Measurements from ENCODE around the gene SPTBN5. TPM values are rescaled to one million over a fixed set of nuclear protein-coding genes. Genes with fewer than 3 reads are reported as not detected.
A peak's percentile ranks its signal among the peaks of the same experiment; 100 is the strongest.
"Not testable (repeated sequence)": the region's sequence is repeated elsewhere in the genome, so short reads cannot be mapped to it uniquely, and the experiment has no call there.

Gene SPTBN5
- total RNA-seq, 1 experiment from 2014 or later: 0.16 TPM

DNA sequence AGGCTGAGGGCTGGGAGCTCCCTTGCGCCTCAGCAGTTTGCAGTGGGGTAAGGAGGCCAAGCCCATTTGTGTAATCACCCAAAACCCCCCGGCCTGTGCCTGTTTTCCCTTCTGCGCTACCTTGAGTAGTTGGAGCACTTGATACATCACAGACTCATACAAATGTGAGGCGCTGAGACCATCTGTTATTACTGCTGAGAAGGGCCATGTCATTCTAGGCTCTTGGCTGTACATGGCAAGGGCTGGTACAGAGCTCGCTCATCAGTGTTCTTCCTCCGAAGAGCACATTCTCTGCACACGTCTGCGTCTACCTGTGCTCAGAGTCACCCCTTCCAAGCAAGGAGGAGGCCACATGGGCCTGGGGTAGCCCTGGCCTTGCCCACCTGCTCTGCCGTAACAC is 45.9 kb downstream of the SPTBN5 start:
- no peak for DNase-seq (ENCODE audit: low spot score)

DNA sequence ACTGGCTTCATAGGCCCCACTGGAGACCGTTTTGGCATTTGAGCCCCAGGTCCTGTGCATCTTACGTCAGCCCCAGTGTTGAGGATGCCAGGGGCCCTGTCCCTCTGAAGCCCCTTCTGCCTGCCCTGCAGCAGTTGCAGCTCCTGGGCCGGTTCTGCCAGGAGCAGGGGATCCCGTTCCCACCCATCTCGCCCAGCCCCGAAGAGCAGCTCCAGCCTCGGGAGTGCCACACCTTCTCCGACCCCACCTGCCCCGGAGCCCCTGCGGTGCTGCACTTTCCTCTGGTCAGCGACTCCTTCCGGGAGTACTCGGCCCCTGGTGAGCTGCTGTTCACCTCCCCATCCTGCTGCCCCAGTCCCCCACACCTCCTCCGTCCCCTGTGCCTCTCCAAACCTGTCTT is 46.6 kb downstream of the SPTBN5 start:
- no peak for DNase-seq (ENCODE audit: low spot score)

DNA sequence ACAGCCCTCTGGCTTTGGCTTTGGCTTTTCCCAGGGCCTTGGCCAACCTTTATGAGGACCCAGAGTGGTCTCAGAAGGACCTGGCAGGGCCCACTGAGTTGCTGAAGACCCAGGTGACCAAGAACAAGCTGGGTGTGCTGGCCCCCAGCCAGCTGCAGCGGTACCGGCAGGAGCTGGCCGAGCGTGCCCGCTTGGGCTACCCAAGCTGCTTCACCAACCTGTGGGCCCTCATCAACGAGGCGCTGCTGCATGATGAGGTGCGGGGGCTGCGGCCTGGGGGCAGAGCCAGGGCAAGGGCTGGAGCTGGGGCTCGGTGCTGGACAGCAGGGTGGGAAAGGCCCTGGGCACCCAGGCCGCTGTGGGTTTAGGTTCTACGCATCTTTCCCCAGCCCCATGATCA is 49.0 kb downstream of the SPTBN5 start:
- no peak for DNase-seq (ENCODE audit: low spot score)

- DNase-seq (ENCODE audit: low spot score): no peak
These were observed 50.3 kb downstream of the SPTBN5 start for GRCh38 chr15:41843571-41843970.

GRCh38 chr15:41842229-41842628 is 51.6 kb downstream of the SPTBN5 start:
- no peak for DNase-seq (ENCODE audit: low spot score)

DNA sequence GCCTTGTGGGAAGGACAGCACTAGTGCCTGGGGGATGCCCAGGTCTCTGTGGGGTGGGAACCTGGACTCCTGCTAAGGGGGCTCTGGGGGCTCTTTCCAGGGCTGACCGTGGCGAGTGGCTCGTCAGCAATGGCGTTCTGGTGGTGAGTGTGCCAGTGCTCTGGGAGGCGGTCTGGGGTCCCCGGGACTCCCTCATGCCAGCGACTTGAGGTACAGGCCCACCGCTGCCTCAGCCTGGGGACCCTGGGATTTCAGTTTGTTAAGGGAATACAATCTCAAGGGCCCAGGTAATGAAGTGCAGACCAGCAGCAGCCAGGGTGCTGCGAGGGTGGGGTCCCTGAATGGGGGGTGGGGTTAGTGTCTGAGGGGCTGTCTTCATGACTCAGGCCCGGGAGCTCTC is 52.7 kb downstream of the SPTBN5 start:
- no peak for DNase-seq (ENCODE audit: low spot score)

- no peak for DNase-seq (ENCODE audit: low spot score)
These were observed 53.2 kb downstream of the SPTBN5 start for GRCh38 chr15:41840673-41841072.

- DNase-seq (ENCODE audit: low spot score): no peak
These were observed 53.9 kb downstream of the SPTBN5 start for GRCh38 chr15:41839781-41840491.

- no peak for DNase-seq (ENCODE audit: low spot score)
These were observed 55.4 kb downstream of the SPTBN5 start, which contains the start of gene PLA2G4B for GRCh38 chr15:41838400-41838897. PLA2G4B (plus strand) TSS chr15:41838847; CDS start chr15:41838914, 67 bp downstream.

- DNase-seq (ENCODE audit: low spot score): no peak
These were observed 57.0 kb downstream of the SPTBN5 start for GRCh38 chr15:41836713-41837454.

DNA sequence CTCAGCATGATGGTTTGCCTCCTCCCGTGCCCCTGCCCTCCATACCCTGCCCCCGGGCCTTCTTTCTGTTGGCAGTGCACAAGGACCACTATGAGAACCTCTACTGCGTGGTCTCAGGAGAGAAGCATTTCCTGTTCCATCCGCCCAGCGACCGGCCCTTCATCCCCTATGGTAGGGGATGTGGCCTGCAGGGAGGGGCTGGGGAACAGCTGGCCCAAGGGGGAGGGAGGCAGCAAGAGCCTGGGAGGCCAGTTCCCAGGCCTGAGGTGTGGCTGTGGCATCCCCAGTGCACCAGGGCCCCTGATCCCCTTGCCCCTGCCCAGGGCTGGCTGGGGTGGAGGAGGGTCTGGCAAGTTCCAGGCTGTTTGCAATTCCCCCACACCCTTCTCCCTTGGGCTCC is 57.8 kb downstream of the SPTBN5 start:
- no peak for DNase-seq (ENCODE audit: low spot score)

- DNase-seq (ENCODE audit: low spot score): no peak
These were observed 59.8 kb downstream of the SPTBN5 start for GRCh38 chr15:41834096-41834495.

DNA sequence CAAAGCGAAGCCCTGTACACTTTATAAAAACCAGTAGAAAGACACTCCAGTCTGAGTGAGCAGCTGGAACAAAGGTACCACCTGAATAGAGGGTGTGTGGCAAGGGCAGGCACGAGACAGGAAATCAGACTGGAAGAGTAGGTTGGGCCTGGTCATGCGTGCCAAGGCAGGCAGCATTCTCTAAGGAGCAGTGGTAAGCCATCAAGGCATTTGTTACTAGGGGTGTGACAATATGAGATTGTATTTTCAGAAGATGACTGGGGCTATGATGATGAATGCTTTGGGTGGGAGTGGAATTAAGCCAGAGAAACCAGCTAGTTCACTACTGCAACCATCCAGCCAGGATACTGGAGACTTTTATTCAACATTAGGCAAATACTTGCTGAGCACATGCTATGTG is 61.0 kb downstream of the SPTBN5 start:
- DNase-seq (ENCODE audit: low spot score): no peak

DNA sequence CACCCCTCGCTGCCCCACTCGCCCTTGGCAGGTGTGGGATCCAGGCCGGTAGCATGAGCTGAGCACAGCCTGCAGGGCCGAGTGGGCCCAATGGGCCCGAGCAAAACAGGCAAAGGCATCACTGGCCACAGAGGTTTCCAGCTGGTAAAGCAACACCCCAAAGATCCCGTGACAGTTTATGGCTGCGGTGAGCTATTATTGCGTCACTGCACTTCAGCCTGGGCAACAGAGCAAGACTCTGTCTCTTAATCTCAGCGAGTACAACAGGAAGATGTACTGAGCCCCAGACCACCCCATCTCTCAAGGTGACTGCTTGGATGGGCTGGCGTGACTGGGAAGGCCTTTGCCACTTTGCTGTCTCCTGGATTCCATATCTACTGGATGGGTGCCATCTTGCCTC is 61.6 kb downstream of the SPTBN5 start:
- DNase-seq (ENCODE audit: low spot score): no peak

GRCh38 chr15:41831291-41831690 is 62.6 kb downstream of the SPTBN5 start:
- not testable (repeated sequence) for DNase-seq (ENCODE audit: low spot score)

GRCh38 chr15:41829959-41830646 is 63.8 kb downstream of the SPTBN5 start:
- no peak for DNase-seq (ENCODE audit: low spot score)

GRCh38 chr15:41828807-41829141 is 65.1 kb downstream of the SPTBN5 start:
- DNase-seq (ENCODE audit: low spot score): no peak

GRCh38 chr15:41827880-41828806 is 65.7 kb downstream of the SPTBN5 start, which contains the start of gene JMJD7:
JMJD7 (plus strand) TSS chr15:41828092; CDS start chr15:41828125, 33 bp downstream.
- peak; percentile 46 for DNase-seq (ENCODE audit: low spot score)

GRCh38 chr15:41827290-41827879 is 66.5 kb downstream of the SPTBN5 start:
- DNase-seq (ENCODE audit: low spot score): no peak

DNA sequence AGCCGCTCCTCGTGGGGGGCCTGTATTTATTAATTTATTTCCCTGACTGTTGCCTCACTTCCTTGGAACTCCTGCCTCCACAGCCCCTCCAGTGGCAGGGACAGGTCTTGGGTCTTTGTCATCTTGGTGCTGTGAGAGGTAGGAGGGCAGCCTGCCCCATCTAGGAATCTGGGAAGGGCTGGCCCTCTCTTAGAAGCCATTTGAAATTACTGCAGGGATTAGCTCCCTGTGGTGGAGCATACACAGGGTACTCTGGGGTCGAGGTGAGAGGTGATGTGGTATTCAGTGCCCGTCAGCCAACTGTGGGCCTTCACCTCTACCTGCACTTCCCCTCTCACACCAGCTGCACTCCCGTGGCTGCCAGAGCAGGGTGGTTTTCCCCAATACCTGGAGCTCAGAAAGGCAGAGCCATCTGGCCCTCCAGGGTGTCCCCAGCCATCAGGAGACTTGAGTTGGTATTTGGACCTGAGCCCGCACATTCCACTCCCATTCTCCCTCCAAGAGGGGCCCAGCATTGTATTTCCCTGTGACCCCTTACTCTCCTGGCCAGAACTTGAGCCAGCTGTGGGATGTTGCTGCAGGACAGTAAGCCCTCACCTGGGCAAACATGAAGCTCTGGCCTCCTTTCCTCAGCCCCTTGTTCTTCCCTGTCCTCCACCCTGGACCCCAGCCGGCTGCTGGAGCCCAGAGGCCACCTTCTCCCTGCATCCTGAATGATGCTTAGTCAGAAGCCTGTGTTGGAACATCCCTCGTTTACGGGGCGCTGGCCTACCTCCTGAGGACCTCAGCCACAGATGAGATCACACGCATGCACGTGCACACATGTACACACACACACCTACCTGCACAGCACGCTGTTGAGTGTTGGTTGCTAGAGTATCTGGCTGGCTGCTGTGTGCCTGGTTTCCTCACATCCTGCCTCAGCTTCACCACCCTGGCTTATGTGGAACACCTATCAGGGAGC is 68.0 kb downstream of the SPTBN5 start:
- no peak for DNase-seq (ENCODE audit: low spot score)

All from A172 (cell line).